GM23338 (cell line): Measurements from ENCODE around the gene RUNDC3A. TPM values are rescaled to one million over a fixed set of nuclear protein-coding genes. Genes with fewer than 3 reads are reported as not detected.

Experiments
- ATAC-seq: fragments of 200-7000 bp; cut with Tn5 transposase; 3 replicates; pipeline ENCODE4 v1.9.1; 2020
- DNase-seq: peaks from one replicate; pipeline ENCODE4 v3.0.0-alpha.2; 2015; ENCODE audit warnings: low spot score
- H2AFZ ChIP-seq: fragments of 200-600 bp; sonication (generic); 2 replicates; pipeline ENCODE4 v1.8.0; 2016; ENCODE audit warnings: antibody characterized with exemption, mild to moderate bottlenecking, moderate library complexity
- H3F3A ChIP-seq: fragments of 200-600 bp; sonication (generic); replicated peaks from 2 replicates; pipeline ENCODE4 v1.8.0; 2017; ENCODE audit warnings: antibody characterized with exemption, mixed run types, low read depth
- H3K27ac ChIP-seq: fragments of 200-600 bp; sonication (generic); 2 replicates; pipeline ENCODE4 v1.6.1; 2016; ENCODE audit warnings: low read depth
- H3K27me3 ChIP-seq: fragments of 200-600 bp; sonication (generic); 2 replicates; pipeline ENCODE4 v1.8.0; 2016; ENCODE audit warnings: mild to moderate bottlenecking, mixed run types, moderate library complexity; ENCODE audit not compliant: insufficient read depth
- H3K36me3 ChIP-seq: fragments of 200-600 bp; sonication (generic); 2 replicates; pipeline ENCODE4 v1.8.0; 2016; ENCODE audit warnings: mild to moderate bottlenecking; ENCODE audit not compliant: insufficient read depth
- H3K4me1 ChIP-seq: fragments of 200-600 bp; sonication (generic); 2 replicates; pipeline ENCODE4 v1.8.0; 2016; ENCODE audit warnings: mild to moderate bottlenecking, moderate library complexity; ENCODE audit not compliant: insufficient read depth
- H3K4me2 ChIP-seq: fragments of 200-600 bp; sonication (generic); 2 replicates; pipeline ENCODE4 v1.7.1; 2017; ENCODE audit warnings: mixed run types
- H3K4me3 ChIP-seq: fragments of 200-600 bp; sonication (generic); 2 replicates; pipeline ENCODE4 v1.6.1; 2016; ENCODE audit warnings: mixed run types
- H3K79me2 ChIP-seq: fragments of 200-600 bp; sonication (generic); replicated peaks from 2 replicates; pipeline ENCODE4 v1.8.0; 2017; ENCODE audit warnings: mild to moderate bottlenecking; ENCODE audit not compliant: insufficient read depth
- H3K9me2 ChIP-seq: fragments of 200-600 bp; sonication (generic); 2 replicates; pipeline ENCODE4 v1.8.0; 2017; ENCODE audit not compliant: insufficient read depth
- H4K20me1 ChIP-seq: fragments of 200-600 bp; sonication (generic); replicated peaks from 2 replicates; pipeline ENCODE4 v1.8.0; 2017; ENCODE audit warnings: mild to moderate bottlenecking; ENCODE audit not compliant: insufficient read depth
- H3K27ac Mint-ChIP-seq: 2 replicates; pipeline ENCODE4 v1.8.0; 2020; ENCODE audit warnings: inconsistent platforms, mild to moderate bottlenecking, moderate library complexity, mixed read lengths
- H3K27me3 Mint-ChIP-seq: 3 replicates; pipeline ENCODE4 v1.8.0; 2022; ENCODE audit warnings: low read depth, mild to moderate bottlenecking, moderate library complexity, mixed read lengths, inconsistent platforms; ENCODE audit not compliant: insufficient read depth, poor library complexity
- H3K36me3 Mint-ChIP-seq: 3 replicates; pipeline ENCODE4 v1.8.0; 2021; ENCODE audit warnings: low read depth, mild to moderate bottlenecking, inconsistent platforms, moderate library complexity, mixed read lengths
- H3K4me1 Mint-ChIP-seq: 3 replicates; pipeline ENCODE4 v1.8.0; 2020; ENCODE audit warnings: mild to moderate bottlenecking, inconsistent platforms, mixed read lengths
- H3K4me3 Mint-ChIP-seq: 3 replicates; pipeline ENCODE4 v1.8.0; 2021; ENCODE audit warnings: moderate library complexity, mild to moderate bottlenecking, inconsistent platforms, mixed read lengths
- H3K9me3 Mint-ChIP-seq: 3 replicates; pipeline ENCODE4 v1.8.0; 2020; ENCODE audit warnings: moderate library complexity, mild to moderate bottlenecking, inconsistent platforms, mixed read lengths
- EZH2phosphoT487 ChIP-seq: fragments of 200-600 bp; sonication (generic); IDR thresholded peaks from one replicate; pipeline ENCODE4 v1.8.1; 2018; ENCODE audit warnings: antibody characterized with exemption; ENCODE audit not compliant: unreplicated experiment
- polyA plus RNA-seq: library from polyadenylated mRNA; unstranded; fragments of >200 nt; fragmentation: Nextera tagmentation; extraction: Ambion mirVana; gene quantifications from 2 replicates; pipeline ENCODE4 v1.2.1, GENCODE V29; 2016
- total RNA-seq: library from RNA; depleted of rRNA; stranded (reverse); fragments of >200 nt; shearing (Covaris generic); gene quantifications from 2 replicates; pipeline ENCODE4 v1.2.3, GENCODE V29; 2014
- TF ChIP-seq, protein P1 (sequence below), 2 experiments: fragments of 200-600 bp in 1 of 2; sonication (generic) in 1 of 2; conservative IDR thresholded peaks; 2 replicates each; pipeline versions ENCODE4 v1.5.1 to v1.6.1; 2016 to 2017; ENCODE audit warnings: antibody characterized with exemption in 2 of 2, low read depth in 2 of 2, mild to moderate bottlenecking in 2 of 2, moderate library complexity in 1 of 2
- TF ChIP-seq, protein P2 (sequence below): fragments of 250-450 bp; sonication (Bioruptor Pico); IDR thresholded peaks from 2 replicates; pipeline ENCODE4 v1.5.0; 2020; ENCODE audit warnings: mild to moderate bottlenecking, moderate library complexity

Gene RUNDC3A
- total and polyA plus RNA-seq, 2 experiments from 2014 or later, result 3.7 to 5.5 TPM

DNA sequence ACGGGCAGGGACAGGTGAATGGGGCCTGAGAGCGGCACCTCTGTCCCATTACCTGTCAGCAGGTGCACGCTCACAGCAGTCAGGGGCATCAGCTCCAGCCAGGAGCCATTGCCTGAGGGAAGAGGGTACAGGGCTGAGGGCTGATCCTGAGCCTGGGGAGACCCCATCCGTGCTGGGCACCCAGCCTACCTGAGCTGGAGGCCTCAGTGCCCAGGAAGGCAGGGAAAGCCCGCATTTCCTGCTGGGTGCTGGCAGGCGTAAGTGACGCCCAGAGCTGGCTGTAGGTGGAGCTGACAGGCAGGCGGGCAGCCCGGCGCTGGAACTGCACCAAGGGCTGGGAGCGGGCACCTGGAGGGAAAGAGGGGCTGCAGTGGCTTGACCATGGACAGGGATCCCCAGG lies 47.8 kb downstream of the RUNDC3A start:
- Histone ChIP-seq H2AFZ (no peak overlapping the region), H4K20me1 (peaks cover 17% of the 10 kb centered on the region), H3K4me2 (no peak overlapping the region), H3K27me3 (peaks cover 8% of the 10 kb centered on the region; the same call in 1 of the 2 replicates), H3K79me2 (no peaks in the 10 kb centered on the region), H3K4me3 (no peak overlapping the region), H3K9me2 (no peaks in the 10 kb centered on the region), H3K27ac (no peak overlapping the region), H3K4me1 (peaks cover 15% of the 10 kb centered on the region), H3K36me3 (no peaks in the 10 kb centered on the region), H3F3A (peaks cover 9% of the 10 kb centered on the region; the same call in 1 of the 2 replicates)
- Mint-ChIP-seq H3K9me3 (peaks cover 2% of the 10 kb centered on the region; the same call in 1 of the 3 replicates), H3K4me1 (peaks cover 28% of the 10 kb centered on the region), H3K4me3 (no peak overlapping the region), H3K27ac (no peak overlapping the region), H3K27me3 (peaks cover 20% of the 10 kb centered on the region), H3K36me3 (peaks cover 12% of the 10 kb centered on the region)
- DNase-seq (no peak), ATAC-seq (no peak)
- TF ChIP-seq, protein P1, sequence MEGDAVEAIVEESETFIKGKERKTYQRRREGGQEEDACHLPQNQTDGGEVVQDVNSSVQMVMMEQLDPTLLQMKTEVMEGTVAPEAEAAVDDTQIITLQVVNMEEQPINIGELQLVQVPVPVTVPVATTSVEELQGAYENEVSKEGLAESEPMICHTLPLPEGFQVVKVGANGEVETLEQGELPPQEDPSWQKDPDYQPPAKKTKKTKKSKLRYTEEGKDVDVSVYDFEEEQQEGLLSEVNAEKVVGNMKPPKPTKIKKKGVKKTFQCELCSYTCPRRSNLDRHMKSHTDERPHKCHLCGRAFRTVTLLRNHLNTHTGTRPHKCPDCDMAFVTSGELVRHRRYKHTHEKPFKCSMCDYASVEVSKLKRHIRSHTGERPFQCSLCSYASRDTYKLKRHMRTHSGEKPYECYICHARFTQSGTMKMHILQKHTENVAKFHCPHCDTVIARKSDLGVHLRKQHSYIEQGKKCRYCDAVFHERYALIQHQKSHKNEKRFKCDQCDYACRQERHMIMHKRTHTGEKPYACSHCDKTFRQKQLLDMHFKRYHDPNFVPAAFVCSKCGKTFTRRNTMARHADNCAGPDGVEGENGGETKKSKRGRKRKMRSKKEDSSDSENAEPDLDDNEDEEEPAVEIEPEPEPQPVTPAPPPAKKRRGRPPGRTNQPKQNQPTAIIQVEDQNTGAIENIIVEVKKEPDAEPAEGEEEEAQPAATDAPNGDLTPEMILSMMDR (conservative IDR thresholded peaks at IDR 0.05; ENCODE audit: low read depth in 2 of 2), result peak in 1 of 2 experiments; percentile 25; a peak in 1 of 4 replicates
- TF ChIP-seq, protein P2, sequence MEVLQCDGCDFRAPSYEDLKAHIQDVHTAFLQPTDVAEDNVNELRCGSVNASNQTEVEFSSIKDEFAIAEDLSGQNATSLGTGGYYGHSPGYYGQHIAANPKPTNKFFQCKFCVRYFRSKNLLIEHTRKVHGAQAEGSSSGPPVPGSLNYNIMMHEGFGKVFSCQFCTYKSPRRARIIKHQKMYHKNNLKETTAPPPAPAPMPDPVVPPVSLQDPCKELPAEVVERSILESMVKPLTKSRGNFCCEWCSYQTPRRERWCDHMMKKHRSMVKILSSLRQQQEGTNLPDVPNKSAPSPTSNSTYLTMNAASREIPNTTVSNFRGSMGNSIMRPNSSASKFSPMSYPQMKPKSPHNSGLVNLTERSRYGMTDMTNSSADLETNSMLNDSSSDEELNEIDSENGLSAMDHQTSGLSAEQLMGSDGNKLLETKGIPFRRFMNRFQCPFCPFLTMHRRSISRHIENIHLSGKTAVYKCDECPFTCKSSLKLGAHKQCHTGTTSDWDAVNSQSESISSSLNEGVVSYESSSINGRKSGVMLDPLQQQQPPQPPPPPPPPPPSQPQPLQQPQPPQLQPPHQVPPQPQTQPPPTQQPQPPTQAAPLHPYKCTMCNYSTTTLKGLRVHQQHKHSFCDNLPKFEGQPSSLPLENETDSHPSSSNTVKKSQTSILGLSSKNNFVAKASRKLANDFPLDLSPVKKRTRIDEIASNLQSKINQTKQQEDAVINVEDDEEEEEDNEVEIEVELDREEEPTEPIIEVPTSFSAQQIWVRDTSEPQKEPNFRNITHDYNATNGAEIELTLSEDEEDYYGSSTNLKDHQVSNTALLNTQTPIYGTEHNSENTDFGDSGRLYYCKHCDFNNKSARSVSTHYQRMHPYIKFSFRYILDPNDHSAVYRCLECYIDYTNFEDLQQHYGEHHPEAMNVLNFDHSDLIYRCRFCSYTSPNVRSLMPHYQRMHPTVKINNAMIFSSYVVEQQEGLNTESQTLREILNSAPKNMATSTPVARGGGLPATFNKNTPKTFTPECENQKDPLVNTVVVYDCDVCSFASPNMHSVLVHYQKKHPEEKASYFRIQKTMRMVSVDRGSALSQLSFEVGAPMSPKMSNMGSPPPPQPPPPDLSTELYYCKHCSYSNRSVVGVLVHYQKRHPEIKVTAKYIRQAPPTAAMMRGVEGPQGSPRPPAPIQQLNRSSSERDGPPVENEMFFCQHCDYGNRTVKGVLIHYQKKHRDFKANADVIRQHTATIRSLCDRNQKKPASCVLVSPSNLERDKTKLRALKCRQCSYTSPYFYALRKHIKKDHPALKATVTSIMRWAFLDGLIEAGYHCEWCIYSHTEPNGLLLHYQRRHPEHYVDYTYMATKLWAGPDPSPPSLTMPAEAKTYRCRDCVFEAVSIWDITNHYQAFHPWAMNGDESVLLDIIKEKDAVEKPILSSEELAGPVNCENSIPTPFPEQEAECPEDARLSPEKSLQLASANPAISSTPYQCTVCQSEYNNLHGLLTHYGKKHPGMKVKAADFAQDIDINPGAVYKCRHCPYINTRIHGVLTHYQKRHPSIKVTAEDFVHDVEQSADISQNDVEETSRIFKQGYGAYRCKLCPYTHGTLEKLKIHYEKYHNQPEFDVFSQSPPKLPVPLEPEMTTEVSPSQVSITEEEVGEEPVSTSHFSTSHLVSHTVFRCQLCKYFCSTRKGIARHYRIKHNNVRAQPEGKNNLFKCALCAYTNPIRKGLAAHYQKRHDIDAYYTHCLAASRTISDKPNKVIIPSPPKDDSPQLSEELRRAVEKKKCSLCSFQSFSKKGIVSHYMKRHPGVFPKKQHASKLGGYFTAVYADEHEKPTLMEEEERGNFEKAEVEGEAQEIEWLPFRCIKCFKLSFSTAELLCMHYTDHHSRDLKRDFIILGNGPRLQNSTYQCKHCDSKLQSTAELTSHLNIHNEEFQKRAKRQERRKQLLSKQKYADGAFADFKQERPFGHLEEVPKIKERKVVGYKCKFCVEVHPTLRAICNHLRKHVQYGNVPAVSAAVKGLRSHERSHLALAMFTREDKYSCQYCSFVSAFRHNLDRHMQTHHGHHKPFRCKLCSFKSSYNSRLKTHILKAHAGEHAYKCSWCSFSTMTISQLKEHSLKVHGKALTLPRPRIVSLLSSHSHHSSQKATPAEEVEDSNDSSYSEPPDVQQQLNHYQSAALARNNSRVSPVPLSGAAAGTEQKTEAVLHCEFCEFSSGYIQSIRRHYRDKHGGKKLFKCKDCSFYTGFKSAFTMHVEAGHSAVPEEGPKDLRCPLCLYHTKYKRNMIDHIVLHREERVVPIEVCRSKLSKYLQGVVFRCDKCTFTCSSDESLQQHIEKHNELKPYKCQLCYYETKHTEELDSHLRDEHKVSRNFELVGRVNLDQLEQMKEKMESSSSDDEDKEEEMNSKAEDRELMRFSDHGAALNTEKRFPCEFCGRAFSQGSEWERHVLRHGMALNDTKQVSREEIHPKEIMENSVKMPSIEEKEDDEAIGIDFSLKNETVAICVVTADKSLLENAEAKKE, result no peak

DNA sequence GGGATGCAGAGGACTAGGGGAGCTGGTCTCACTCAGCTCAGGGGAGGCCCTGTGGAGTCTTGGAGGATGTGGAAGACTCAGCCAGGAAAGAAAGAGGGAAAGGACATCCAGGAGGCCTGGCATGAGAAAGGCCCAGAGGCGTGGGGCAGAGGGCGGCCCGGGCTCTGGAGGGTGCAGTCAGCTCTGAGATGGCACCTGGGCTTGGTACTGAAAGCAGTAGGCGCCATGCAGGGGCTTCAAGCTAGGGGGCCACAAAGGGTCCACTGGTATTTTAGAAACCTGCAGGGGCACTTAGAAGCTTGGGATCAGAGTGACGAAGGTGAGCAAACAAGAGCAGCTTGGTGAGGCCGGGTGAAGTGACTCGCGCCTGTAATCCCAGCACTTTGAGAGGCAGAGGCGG lies 49.7 kb downstream of the RUNDC3A start:
- H2AFZ ChIP-seq, result no peak overlapping the region
- no peak overlapping the region for H3K4me3 ChIP-seq
- TF ChIP-seq, protein P1 (conservative IDR thresholded peaks at IDR 0.05; ENCODE audit: low read depth in 2 of 2), result 0 out of 4 replicates have a peak, but pooled peaks of 1 of the 2 experiments have one; percentile 8
- no peak for TF ChIP-seq EZH2phosphoT487
- Mint-ChIP-seq H3K36me3 (peaks cover 5% of the 10 kb centered on the region; the same call in 2 of the 3 replicates), H3K9me3 (peaks cover 2% of the 10 kb centered on the region; the same call in 1 of the 3 replicates), H3K4me1 (peaks cover 38% of the 10 kb centered on the region), H3K27me3 (peaks cover 16% of the 10 kb centered on the region), H3K27ac (no peak overlapping the region), H3K4me3 (no peak overlapping the region)
- peaks cover 6% of the 10 kb centered on the region; the same call in 1 of the 2 replicates for H3K27me3 ChIP-seq
- peaks cover 20% of the 10 kb centered on the region for H4K20me1 ChIP-seq
- 0 out of 2 replicates have a peak, but pooled peaks cover 13% of the 10 kb centered on the region for H3F3A ChIP-seq
- H3K9me2 ChIP-seq, result no peaks in the 10 kb centered on the region
- H3K36me3 ChIP-seq, result no peaks in the 10 kb centered on the region
- ATAC-seq (no peak), DNase-seq (peak; percentile 38)
- H3K27ac ChIP-seq, result no peak overlapping the region
- no peak overlapping the region for H3K4me2 ChIP-seq
- peaks cover 29% of the 10 kb centered on the region for H3K4me1 ChIP-seq
- no peaks in the 10 kb centered on the region for H3K79me2 ChIP-seq
